Esophagus squamous epithelium (tissue), 5 donors: ENCODE results near the gene ZC3H12A. TPM values are rescaled to one million over a fixed set of nuclear protein-coding genes. Genes with fewer than 3 reads are reported as not detected.

ENCODE experiments used
- DNase-seq: peaks from one replicate; lab custom pipeline; 2025; lab: John Stamatoyannopoulos, UW
- H3K27ac ChIP-seq, 4 donors: fragments of 200-600 bp; sonication (generic); one replicate each; pipeline ENCODE4 v1.5.1; 2016 to 2019; ENCODE audit warnings: mild to moderate bottlenecking in 1 of 4
- H3K27me3 ChIP-seq, 4 donors: fragments of 200-600 bp; sonication (generic); 1 replicate in 3 of 4; 2 replicates in 1 of 4; pipeline versions ENCODE4 v1.5.1 to v1.6.0; 2017 to 2021; ENCODE audit warnings: antibody characterized with exemption in 1 of 4
- H3K36me3 ChIP-seq, 3 donors: fragments of 200-600 bp; sonication (generic); one replicate each; pipeline ENCODE4 v1.5.1; 2016 to 2019
- H3K4me1 ChIP-seq, 3 donors: fragments of 200-600 bp; sonication (generic); one replicate each; pipeline ENCODE4 v1.5.1; 2017 to 2019
- H3K4me3 ChIP-seq, 4 donors: fragments of 200-600 bp; sonication (generic); 1 replicate in 3 of 4; 2 replicates in 1 of 4; pipeline ENCODE4 v1.5.1; 2016 to 2019; ENCODE audit warnings: mild to moderate bottlenecking in 2 of 4, moderate library complexity in 1 of 4
- H3K9me3 ChIP-seq, 3 donors: fragments of 200-600 bp; sonication (generic); one replicate each; pipeline ENCODE4 v1.5.1; 2016 to 2019
- POLR2A ChIP-seq, 4 donors: fragments of 450-650 bp; IDR thresholded peaks; one replicate each; pipeline ENCODE4 v1.6.1; 2017; ENCODE audit warnings: antibody characterized with exemption in 4 of 4, mild to moderate bottlenecking in 4 of 4, moderate library complexity in 3 of 4
- WGBS, 2 donors: methylation state at CpG; one replicate each; pipeline ENCODE4 v1.1.5; 2018; 5-methylcytosine and 5-hydroxymethylcytosine counted together
- intact Hi-C: fragments of 100-400 bp; cut with DNase I; formaldehyde crosslinking; loops from one replicate; pipeline ENCODE4 v1.15.0; 2022
- total RNA-seq, 4 donors: library from RNA; depleted of rRNA; stranded (reverse); fragments of >200 nt; gene quantifications; one replicate each; pipeline ENCODE4 v1.1.0, GENCODE V29; 2016
- TF ChIP-seq, protein P1 (sequence below), 6 experiments: fragments of 450-650 bp in 4 of 6; fragments of 200-600 bp in 2 of 6; sonication (generic) in 2 of 6; IDR thresholded peaks; one replicate each; pipeline ENCODE4 v1.5.1; 2016 to 2019; ENCODE audit warnings: antibody characterized with exemption in 6 of 6, mild to moderate bottlenecking in 4 of 6, moderate library complexity in 4 of 6
- donor health status: DM: yes; HTN: yes; CAD: no.

The ZC3H12A gene
- total RNA-seq, result 100 to 1,000 TPM in 1 of 4 donors, 10 to 100 TPM in 3; 11.6 to 132 (median 49.0) TPM

GRCh38 chr1:37474046-37474696 lies at the start of gene ZC3H12A:
Gene ZC3H12A (plus strand): TSS chr1:37474580. CDS start chr1:37475497, 917 bp downstream.
- intact Hi-C loops, result no loop called here
- peak; percentile 54 for DNase-seq
- Histone ChIP-seq H3K4me3 (peak within 1 kb of the TSS; percentile 74 to 85 (median 82)), H3K27ac (peak within 1 kb of the TSS; percentile 96 to 99 (median 97)), H3K9me3 (no peaks in the 10 kb centered on the region), H3K36me3 (peaks cover 0 to 13% (median 4%) of the 10 kb centered on the region in 3 donors), H3K27me3 (no peaks in the 10 kb centered on the region), H3K4me1 (peaks cover 58 to 79% (median 68%) of the 10 kb centered on the region in 3 donors)
- 2% methylated on average over 19 of the region's 78 CpGs; no CpG with 5 or more reads in 1 of the 2 donors for WGBS, 2 donors
- TF ChIP-seq, protein P1, sequence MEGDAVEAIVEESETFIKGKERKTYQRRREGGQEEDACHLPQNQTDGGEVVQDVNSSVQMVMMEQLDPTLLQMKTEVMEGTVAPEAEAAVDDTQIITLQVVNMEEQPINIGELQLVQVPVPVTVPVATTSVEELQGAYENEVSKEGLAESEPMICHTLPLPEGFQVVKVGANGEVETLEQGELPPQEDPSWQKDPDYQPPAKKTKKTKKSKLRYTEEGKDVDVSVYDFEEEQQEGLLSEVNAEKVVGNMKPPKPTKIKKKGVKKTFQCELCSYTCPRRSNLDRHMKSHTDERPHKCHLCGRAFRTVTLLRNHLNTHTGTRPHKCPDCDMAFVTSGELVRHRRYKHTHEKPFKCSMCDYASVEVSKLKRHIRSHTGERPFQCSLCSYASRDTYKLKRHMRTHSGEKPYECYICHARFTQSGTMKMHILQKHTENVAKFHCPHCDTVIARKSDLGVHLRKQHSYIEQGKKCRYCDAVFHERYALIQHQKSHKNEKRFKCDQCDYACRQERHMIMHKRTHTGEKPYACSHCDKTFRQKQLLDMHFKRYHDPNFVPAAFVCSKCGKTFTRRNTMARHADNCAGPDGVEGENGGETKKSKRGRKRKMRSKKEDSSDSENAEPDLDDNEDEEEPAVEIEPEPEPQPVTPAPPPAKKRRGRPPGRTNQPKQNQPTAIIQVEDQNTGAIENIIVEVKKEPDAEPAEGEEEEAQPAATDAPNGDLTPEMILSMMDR (IDR thresholded peaks at IDR 0.05), result peak in 1 of 6 experiments; percentile 1
- TF ChIP-seq POLR2A (IDR thresholded peaks at IDR 0.05), result peak in 3 of 4 donors; percentile 91 to 99 (median 97)

DNA sequence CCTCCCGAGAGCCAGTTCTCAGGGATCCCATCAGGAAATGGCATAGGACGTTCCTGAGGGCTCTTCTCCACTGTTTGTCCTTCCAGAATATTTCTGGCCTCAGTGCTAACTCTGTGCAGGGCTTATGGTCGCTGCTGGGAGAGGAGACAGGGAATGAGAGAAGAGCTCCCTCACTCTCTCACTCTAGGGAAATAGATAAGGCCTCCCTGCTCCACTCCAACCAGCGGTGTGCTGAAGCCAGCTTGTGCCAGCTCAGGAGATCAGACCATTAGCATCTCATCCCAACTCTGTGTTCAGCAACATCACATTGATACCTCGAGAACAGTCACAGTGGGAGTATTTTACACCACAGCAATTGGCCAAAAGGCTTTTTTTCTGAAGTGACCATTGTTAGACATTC lies 49.2 kb upstream of the ZC3H12A start:
- Histone ChIP-seq H3K4me1 (no peaks in the 10 kb centered on the region), H3K36me3 (no peaks in the 10 kb centered on the region), H3K27ac (no peak overlapping the region), H3K9me3 (no peaks in the 10 kb centered on the region), H3K27me3 (peaks cover 0 to 61% (median 0%) of the 10 kb centered on the region in 4 donors), H3K4me3 (no peak overlapping the region)
- WGBS, 2 donors, result 37% methylated on average over 5 of the region's 5 CpGs
- DNase-seq, result no peak
- TF ChIP-seq, protein P1 (IDR thresholded peaks at IDR 0.05), result no peak
- TF ChIP-seq POLR2A (IDR thresholded peaks at IDR 0.05), result no peak
- intact Hi-C loops, result no loop called here

- Histone ChIP-seq H3K4me3 (no peak overlapping the region), H3K9me3 (no peaks in the 10 kb centered on the region), H3K36me3 (no peaks in the 10 kb centered on the region), H3K27ac (no peak overlapping the region), H3K4me1 (no peaks in the 10 kb centered on the region), H3K27me3 (peaks cover 0 to 76% (median 0%) of the 10 kb centered on the region in 4 donors)
- DNase-seq, result no peak
- intact Hi-C loops, result no loop called here
- WGBS, 2 donors, result 27 to 55% methylated on average over 3 to 4 of the region's 6 CpGs
- no peak for TF ChIP-seq POLR2A (IDR thresholded peaks at IDR 0.05)
- TF ChIP-seq, protein P1 (IDR thresholded peaks at IDR 0.05), result no peak
Measured at GRCh38 chr1:37429029-37429428, 45.4 kb upstream of the ZC3H12A start.

DNA sequence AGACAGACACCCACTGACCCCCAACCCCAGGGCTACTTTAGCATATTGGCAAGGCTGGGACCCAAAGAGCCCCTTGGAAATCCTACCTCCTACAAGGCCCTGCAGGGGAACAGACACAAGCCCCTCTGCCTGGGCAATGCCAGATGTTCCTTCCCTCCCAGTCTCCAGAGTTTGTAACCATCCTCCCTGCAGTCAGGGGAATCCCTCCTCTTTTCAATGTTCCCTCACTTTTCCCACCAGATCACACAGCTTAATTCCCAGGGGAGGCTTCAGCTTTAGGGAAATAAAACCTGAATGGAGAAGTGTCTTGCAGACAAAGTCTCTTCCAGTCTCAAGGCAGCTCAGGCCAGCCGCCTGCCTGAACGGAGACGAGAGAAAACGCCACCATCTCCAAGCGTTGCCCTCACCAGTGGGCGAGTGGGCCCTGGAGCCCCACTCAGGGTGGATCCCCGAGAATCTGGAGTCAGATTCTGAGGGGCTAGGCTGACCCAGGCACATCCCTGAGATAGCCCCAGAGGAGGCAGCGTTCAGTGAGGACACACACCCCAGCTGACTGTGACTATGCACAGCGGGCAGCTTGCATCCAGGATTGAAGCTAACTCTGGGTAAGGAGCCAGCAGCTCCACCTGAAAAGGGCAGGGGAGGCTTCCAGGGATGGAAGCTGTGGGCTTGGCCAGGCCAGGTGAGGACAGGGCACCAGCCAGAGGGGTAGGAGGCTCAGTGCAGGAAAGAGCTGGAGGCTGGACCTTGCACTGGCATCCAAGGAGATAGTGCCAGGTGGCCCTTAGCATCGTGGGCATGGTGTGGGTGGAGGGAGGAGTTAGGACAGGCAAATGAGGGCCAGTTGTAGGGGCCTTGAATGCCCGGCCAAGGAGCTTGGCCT lies 44.0 kb upstream of the ZC3H12A start:
- intact Hi-C loops, result loop anchor here (10.0 kb wide), 1 partner anchor 726 kb away; no protein-coding TSS in a partner anchor
- no peaks in the 10 kb centered on the region for H3K4me1 ChIP-seq
- H3K36me3 ChIP-seq, result no peaks in the 10 kb centered on the region
- H3K4me3 ChIP-seq, result no peak overlapping the region
- H3K9me3 ChIP-seq, result no peaks in the 10 kb centered on the region
- H3K27ac ChIP-seq, result no peak overlapping the region
- WGBS, 2 donors, result 63 to 65% methylated on average over 9 to 11 of the region's 11 CpGs
- no peak for DNase-seq
- no peak for TF ChIP-seq POLR2A (IDR thresholded peaks at IDR 0.05)
- TF ChIP-seq, protein P1 (IDR thresholded peaks at IDR 0.05), result no peak
- H3K27me3 ChIP-seq, result peaks cover 0 to 75% (median 0%) of the 10 kb centered on the region in 4 donors
